Panc1 (cell line): ENCODE results near the gene ARHGAP11A. TPM values are rescaled to one million over a fixed set of nuclear protein-coding genes. Genes with fewer than 3 reads are reported as not detected.

Source experiments
- ATAC-seq: fragments of 200-7000 bp; cut with Tn5 transposase; 2 replicates; pipeline ENCODE4 v1.9.1; 2020; ENCODE audit warnings: mild to moderate bottlenecking, moderate library complexity
- BruUV-seq: library from RNA; stranded (reverse); fragments of 400-500 nt; replicated peaks from 2 replicates; lab custom pipeline; 2021; lab: Mats Ljungman, UMichigan
- CTCF ChIA-PET: fragments of 300-600 bp; sonication (Branson Sonifier 250); formaldehyde crosslinking; loops from one replicate; lab custom pipeline; 2022; ENCODE audit warnings: antibody characterized with exemption; lab: Charles Lee
- POLR2A ChIA-PET: fragments of 300-600 bp; sonication (Branson Sonifier 250); formaldehyde crosslinking; loops from one replicate; lab custom pipeline; 2022; ENCODE audit warnings: antibody characterized with exemption; lab: Charles Lee
- DNase-seq: peaks from one replicate; pipeline ENCODE4 v3.0.0-alpha.2; 2010; ENCODE audit warnings: low read depth, low spot score
- H3K27ac ChIP-seq: 2 replicates; pipeline ENCODE4 v1.5.1; 2011; ENCODE audit warnings: mild to moderate bottlenecking, low read length, inconsistent platforms
- H3K27me3 ChIP-seq: fragments of 200-500 bp; sonication (Bioruptor generic); 2 replicates; pipeline ENCODE4 v1.6.0; 2014; ENCODE audit warnings: low read length, inconsistent platforms; ENCODE audit not compliant: control insufficient read depth, insufficient read depth
- H3K36me3 ChIP-seq: fragments of 200-500 bp; sonication (Bioruptor generic); 2 replicates; pipeline ENCODE4 v1.5.1; 2014; ENCODE audit warnings: inconsistent platforms, mild to moderate bottlenecking, low read length, moderate library complexity; ENCODE audit not compliant: control insufficient read depth, insufficient read depth
- H3K4me1 ChIP-seq: 2 replicates; pipeline ENCODE4 v1.5.1; 2011; ENCODE audit warnings: inconsistent platforms, mild to moderate bottlenecking, low read length, moderate library complexity; ENCODE audit not compliant: control insufficient read depth, insufficient read depth
- H3K4me3 ChIP-seq, 2 experiments: 2 replicates each; pipeline ENCODE4 v1.5.1; 2011 to 2012; ENCODE audit warnings: low read depth in 2 of 2, low read length in 2 of 2, mild to moderate bottlenecking in 2 of 2, inconsistent platforms in 1 of 2, moderate library complexity in 1 of 2
- H3K9me3 ChIP-seq: fragments of 200-500 bp; sonication (Bioruptor generic); 2 replicates; pipeline ENCODE4 v1.5.1; 2014; ENCODE audit warnings: low read depth, mild to moderate bottlenecking, inconsistent platforms, low read length, moderate library complexity; ENCODE audit not compliant: control insufficient read depth, insufficient read depth
- CTCF ChIP-seq: fragments of 450-650 bp; IDR thresholded peaks from 2 replicates; pipeline ENCODE4 v1.5.1; 2017; ENCODE audit warnings: mild to moderate bottlenecking
- POLR2AphosphoS5 ChIP-seq: IDR thresholded peaks from 2 replicates; pipeline ENCODE4 v1.6.1; 2012; ENCODE audit warnings: mild to moderate bottlenecking, low read depth, low read length, moderate library complexity
- REST ChIP-seq, 2 experiments: IDR thresholded peaks; 2 replicates each; pipeline ENCODE4 v1.6.1; 2011 to 2012; ENCODE audit warnings: low read depth in 2 of 2, control low read depth in 1 of 2, low read length in 1 of 2, mild to moderate bottlenecking in 1 of 2, moderate library complexity in 1 of 2; ENCODE audit not compliant: insufficient read depth in 1 of 2
- SIN3A ChIP-seq: IDR thresholded peaks from 2 replicates; pipeline ENCODE4 v1.6.1; 2012; ENCODE audit warnings: low read depth, mild to moderate bottlenecking, low read length, moderate library complexity, borderline replicate concordance; ENCODE audit not compliant: insufficient read depth
- TCF7L2 ChIP-seq: IDR thresholded peaks from 2 replicates; pipeline ENCODE4 v1.6.1; 2011; ENCODE audit warnings: mild to moderate bottlenecking, low read depth, low read length, inconsistent platforms
- in situ Hi-C: cut with HindIII; loops from 2 replicates; pipeline ENCODE4 v1.10.0; 2016; ENCODE audit warnings: low sequenced_read_pairs, low pct_unique_long_range_greater_than_20kb
- intact Hi-C: fragments of 100-400 bp; cut with micrococcal nuclease; formaldehyde crosslinking; loops from one replicate; pipeline ENCODE4 v1.10.0; 2022; ENCODE audit not compliant: unreplicated experiment
- total RNA-seq: library from RNA; stranded (reverse); gene quantifications from one replicate; pipeline ENCODE4 v1.2.1, GENCODE V29; 2021; ENCODE audit not compliant: unreplicated experiment

Gene ARHGAP11A
- total RNA-seq, 1 experiment from 2014 or later = 124 TPM

- no peaks in the 10 kb centered on the region for H3K27me3 ChIP-seq
- peak; percentile 58 for ATAC-seq
- POLR2A ChIA-PET = interaction anchor here (0.6 kb wide), 1 partner anchor 28 kb away, joined by 3 read pairs; no protein-coding TSS in a partner anchor
- intact Hi-C loops (no loop called here), in situ Hi-C loops (no loop called here)
- peaks cover 27% of the 10 kb centered on the region for H3K36me3 ChIP-seq
- H3K9me3 ChIP-seq = no peaks in the 10 kb centered on the region
- BruUV-seq = no TSS peak
- no peak within 1 kb of the TSS for H3K4me3 ChIP-seq
- CTCF ChIA-PET = no interaction called here
- no peaks in the 10 kb centered on the region for H3K4me1 ChIP-seq
- DNase-seq = no peak
- TF ChIP-seq SIN3A = no peak
- no peak for TF ChIP-seq REST (IDR thresholded peaks at IDR 0.05; ENCODE audit: insufficient read depth in 1 of 2, low read depth in 2 of 2, low read length in 1 of 2)
- TF ChIP-seq TCF7L2 = no peak
- no peak; the same call in 1 of the 2 replicates for TF ChIP-seq POLR2AphosphoS5
- no peak for TF ChIP-seq CTCF
- no peak within 1 kb of the TSS for H3K27ac ChIP-seq
Measured at GRCh38 chr15:32641517-32642059, 26.3 kb downstream of the ARHGAP11A start, which contains the start of gene SCG5. SCG5 (plus strand) TSS chr15:32641710; CDS start chr15:32643593, 1,883 bp downstream.

GRCh38 chr15:32642667-32643435, 27.5 kb downstream of the ARHGAP11A start:
- Histone ChIP-seq H3K9me3 (no peaks in the 10 kb centered on the region), H3K4me1 (no peaks in the 10 kb centered on the region), H3K27me3 (no peaks in the 10 kb centered on the region), H3K4me3 (no peak overlapping the region), H3K36me3 (peaks cover 15% of the 10 kb centered on the region; the same call in 1 of the 2 replicates), H3K27ac (no peak overlapping the region)
- TF ChIP-seq SIN3A = no peak
- TF ChIP-seq CTCF = no peak
- TF ChIP-seq POLR2AphosphoS5 = no peak
- TF ChIP-seq TCF7L2 = no peak
- no peak for TF ChIP-seq REST (IDR thresholded peaks at IDR 0.05; ENCODE audit: insufficient read depth in 1 of 2, low read depth in 2 of 2, low read length in 1 of 2)
- ATAC-seq (peak; percentile 56; the same call in 1 of the 2 replicates), DNase-seq (no peak)
- ChIA-PET POLR2A (no interaction called here), CTCF (no interaction called here)
- in situ Hi-C loops (no loop called here), intact Hi-C loops (no loop called here)
- no TSS peak for BruUV-seq
